ENCODE results near the gene PTAFR. TPM values are rescaled to one million over a fixed set of nuclear protein-coding genes. Genes with fewer than 3 reads are reported as not detected.

The PTAFR gene
- polyA plus RNA-seq, 2 of the 4 experiments (the other 2 are of a cell fraction) = 0.17 to 0.58 TPM

DNA sequence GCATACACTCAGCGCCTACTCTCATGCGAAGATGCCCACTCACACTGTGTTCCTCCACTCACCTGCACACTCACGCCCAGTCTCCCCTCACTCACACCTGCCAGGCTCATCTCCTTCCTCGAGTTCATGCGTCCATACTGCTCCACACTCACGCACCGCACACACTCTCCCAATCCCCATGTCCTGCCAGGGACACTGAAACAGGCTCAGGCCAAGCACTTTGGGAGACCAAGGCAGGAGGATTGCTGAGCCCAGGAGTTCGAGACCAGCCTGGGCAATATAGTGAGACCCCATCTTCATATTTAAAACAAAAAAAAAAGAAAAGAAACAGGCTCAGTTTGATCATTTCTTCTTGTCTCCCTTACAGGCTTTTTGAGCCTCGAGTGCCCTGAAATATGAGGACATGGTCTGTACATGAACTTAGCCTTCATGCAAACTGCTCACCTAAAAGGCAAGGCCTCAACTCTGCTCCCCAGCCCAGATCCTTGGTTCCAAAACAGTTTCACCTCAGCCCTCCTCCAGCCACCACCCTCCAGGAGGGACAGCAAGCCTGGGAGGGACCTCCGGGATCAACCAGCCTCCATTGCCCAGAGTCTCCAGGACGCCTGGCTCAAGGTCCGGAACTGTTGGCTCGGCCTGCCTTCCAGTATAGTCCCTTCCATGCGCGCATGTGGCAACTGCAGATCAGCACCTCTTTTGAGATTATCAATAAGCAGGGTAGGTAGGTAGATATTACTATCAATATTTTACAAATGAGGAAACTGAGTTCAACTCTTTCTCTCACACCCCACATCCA, 2.4 kb upstream of the PTAFR start:
- CTCF ChIA-PET = interaction anchor here (0.6 kb wide), 1 partner anchor 878 kb away, joined by 4 read pairs; no protein-coding TSS in a partner anchor
- no peaks in the 10 kb centered on the region for H3K9me3 ChIP-seq
- no peak for ATAC-seq
- H3K4me3 ChIP-seq = no peak overlapping the region
- WGBS (ENCODE audit: missing lambda C conversion rate) = 89% methylated on average over 15 of the region's 15 CpGs
- H3K4me1 ChIP-seq = no peaks in the 10 kb centered on the region
- TF ChIP-seq, protein P1, sequence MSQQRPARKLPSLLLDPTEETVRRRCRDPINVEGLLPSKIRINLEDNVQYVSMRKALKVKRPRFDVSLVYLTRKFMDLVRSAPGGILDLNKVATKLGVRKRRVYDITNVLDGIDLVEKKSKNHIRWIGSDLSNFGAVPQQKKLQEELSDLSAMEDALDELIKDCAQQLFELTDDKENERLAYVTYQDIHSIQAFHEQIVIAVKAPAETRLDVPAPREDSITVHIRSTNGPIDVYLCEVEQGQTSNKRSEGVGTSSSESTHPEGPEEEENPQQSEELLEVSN (IDR thresholded peaks at IDR 0.05; ENCODE audit: borderline replicate concordance, low read depth) = no peak
- TF ChIP-seq EHMT2 (IDR thresholded peaks at IDR 0.05; ENCODE audit: low read depth) (no peak), RFX5 (IDR thresholded peaks at IDR 0.05) (no peak), POLR2A (IDR thresholded peaks at IDR 0.05; ENCODE audit: low read length) (no peak), NFE2L2 (conservative IDR thresholded peaks at IDR 0.05; ENCODE audit: low read length) (no peak)
- no peak overlapping the region for H3K27ac ChIP-seq
- POLR2A ChIA-PET = no interaction called here
- no peak for DNase-seq (ENCODE audit: low read depth in 1 of 2, low spot score in 1 of 2)
- H3K4me2 ChIP-seq = no peak overlapping the region
- no peak for FAIRE-seq

DNA sequence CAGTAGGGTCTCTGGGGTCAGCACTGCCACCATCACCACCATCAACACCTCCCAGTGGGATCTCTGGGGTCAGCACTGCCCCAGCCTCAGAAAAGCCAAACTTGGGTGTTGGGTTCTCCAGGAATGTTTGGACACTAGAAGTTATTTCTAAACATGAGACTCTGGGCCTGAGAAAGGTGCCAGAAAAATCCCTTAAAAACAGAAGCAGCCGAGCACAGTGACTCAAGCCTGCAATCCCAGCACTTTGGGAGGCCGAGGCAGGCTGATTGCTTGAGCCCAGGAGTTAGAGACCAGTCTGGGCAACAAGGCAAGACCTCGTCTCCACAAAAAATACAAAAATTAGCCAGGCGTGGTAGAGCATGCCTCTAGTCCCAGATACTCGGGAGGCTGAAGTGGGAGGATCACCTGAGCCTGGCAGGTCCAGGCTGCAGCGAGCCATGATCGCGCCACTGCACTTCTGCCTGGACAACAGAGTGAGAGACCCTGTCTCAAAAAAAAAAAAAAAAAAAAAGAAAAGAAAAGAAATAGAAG, 470 bp downstream of the PTAFR start:
- Histone ChIP-seq H3K4me1 (no peaks in the 10 kb centered on the region), H3K27ac (no peak overlapping the region), H3K4me3 (no peak overlapping the region), H3K4me2 (no peak overlapping the region), H3K9me3 (no peaks in the 10 kb centered on the region)
- TF ChIP-seq FOSL2 (IDR thresholded peaks at IDR 0.05) (no peak), FOSL2 (CRISPR knock-in tag; IDR thresholded peaks at IDR 0.05) (no peak), HDAC2 (IDR thresholded peaks at IDR 0.05) (no peak), ZFP36 (IDR thresholded peaks at IDR 0.05; ENCODE audit: borderline replicate concordance, partially characterized antibody) (no peak), RNF2 (IDR thresholded peaks at IDR 0.05; ENCODE audit: borderline replicate concordance, low read depth) (no peak), EP300 (IDR thresholded peaks at IDR 0.05) (no peak), MAZ (IDR thresholded peaks at IDR 0.05; ENCODE audit: borderline replicate concordance, low read depth, low read length) (no peak), GATA3 (IDR thresholded peaks at IDR 0.05; ENCODE audit: borderline replicate concordance) (no peak), CHD2 (IDR thresholded peaks at IDR 0.05; ENCODE audit: low read length, partially characterized antibody) (no peak), SREBF2 (IDR thresholded peaks at IDR 0.05) (no peak), JUNB (IDR thresholded peaks at IDR 0.05) (no peak), CEBPB (IDR thresholded peaks at IDR 0.05) (no peak), RAD21 (conservative IDR thresholded peaks at IDR 0.05 in 1 of 2, IDR thresholded peaks at IDR 0.05 in 1 of 2) (no peak), FOXS1 (CRISPR knock-in tag; IDR thresholded peaks at IDR 0.05) (no peak), ZC3H11A (IDR thresholded peaks at IDR 0.05) (no peak), EHMT2 (IDR thresholded peaks at IDR 0.05; ENCODE audit: low read depth) (no peak), NR3C1 (IDR thresholded peaks at IDR 0.05) (no peak)
- TF ChIP-seq, protein P2, sequence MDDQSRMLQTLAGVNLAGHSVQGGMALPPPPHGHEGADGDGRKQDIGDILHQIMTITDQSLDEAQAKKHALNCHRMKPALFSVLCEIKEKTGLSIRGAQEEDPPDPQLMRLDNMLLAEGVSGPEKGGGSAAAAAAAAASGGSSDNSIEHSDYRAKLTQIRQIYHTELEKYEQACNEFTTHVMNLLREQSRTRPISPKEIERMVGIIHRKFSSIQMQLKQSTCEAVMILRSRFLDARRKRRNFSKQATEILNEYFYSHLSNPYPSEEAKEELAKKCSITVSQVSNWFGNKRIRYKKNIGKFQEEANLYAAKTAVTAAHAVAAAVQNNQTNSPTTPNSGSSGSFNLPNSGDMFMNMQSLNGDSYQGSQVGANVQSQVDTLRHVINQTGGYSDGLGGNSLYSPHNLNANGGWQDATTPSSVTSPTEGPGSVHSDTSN (IDR thresholded peaks at IDR 0.05) = no peak
- TF ChIP-seq, protein P3, sequence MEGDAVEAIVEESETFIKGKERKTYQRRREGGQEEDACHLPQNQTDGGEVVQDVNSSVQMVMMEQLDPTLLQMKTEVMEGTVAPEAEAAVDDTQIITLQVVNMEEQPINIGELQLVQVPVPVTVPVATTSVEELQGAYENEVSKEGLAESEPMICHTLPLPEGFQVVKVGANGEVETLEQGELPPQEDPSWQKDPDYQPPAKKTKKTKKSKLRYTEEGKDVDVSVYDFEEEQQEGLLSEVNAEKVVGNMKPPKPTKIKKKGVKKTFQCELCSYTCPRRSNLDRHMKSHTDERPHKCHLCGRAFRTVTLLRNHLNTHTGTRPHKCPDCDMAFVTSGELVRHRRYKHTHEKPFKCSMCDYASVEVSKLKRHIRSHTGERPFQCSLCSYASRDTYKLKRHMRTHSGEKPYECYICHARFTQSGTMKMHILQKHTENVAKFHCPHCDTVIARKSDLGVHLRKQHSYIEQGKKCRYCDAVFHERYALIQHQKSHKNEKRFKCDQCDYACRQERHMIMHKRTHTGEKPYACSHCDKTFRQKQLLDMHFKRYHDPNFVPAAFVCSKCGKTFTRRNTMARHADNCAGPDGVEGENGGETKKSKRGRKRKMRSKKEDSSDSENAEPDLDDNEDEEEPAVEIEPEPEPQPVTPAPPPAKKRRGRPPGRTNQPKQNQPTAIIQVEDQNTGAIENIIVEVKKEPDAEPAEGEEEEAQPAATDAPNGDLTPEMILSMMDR (IDR thresholded peaks at IDR 0.05) = no peak
- TF ChIP-seq, protein P4, sequence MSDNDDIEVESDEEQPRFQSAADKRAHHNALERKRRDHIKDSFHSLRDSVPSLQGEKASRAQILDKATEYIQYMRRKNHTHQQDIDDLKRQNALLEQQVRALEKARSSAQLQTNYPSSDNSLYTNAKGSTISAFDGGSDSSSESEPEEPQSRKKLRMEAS (IDR thresholded peaks at IDR 0.05) = no peak
- ATAC-seq = no peak
- ChIA-PET POLR2A (no interaction called here), CTCF (interaction anchor here (1.0 kb wide), 1 partner anchor 61 kb away, joined by 3 read pairs; no protein-coding TSS in a partner anchor)
- 86% methylated on average over 8 of the region's 8 CpGs for WGBS (ENCODE audit: missing lambda C conversion rate)
- no peak for DNase-seq (ENCODE audit: low read depth in 1 of 2, low spot score in 1 of 2)
- no peak for FAIRE-seq

Measured in A549 (cell line).